Measurements from ENCODE around the gene CYP4F12.

DNA sequence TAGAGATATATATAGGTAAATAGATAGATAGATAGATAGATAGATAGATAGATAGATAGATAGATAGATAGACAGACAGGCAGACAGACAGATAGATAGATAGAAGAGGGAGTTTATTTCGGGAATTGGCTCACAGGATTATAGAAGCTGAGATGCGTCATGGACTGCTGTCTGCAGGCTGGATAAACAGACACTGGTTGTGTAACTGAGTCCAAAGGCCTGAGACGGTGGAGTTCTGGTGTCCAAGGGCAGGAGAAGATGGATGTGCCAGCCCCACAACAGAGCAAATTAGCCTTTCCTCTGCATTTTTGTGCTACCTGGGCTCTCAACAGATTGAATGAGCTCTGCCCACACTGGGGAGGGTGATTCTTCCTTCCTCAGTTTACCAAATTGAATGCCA is 29.5 kb upstream of the CYP4F12 start:
- TF ChIP-seq, protein P1, sequence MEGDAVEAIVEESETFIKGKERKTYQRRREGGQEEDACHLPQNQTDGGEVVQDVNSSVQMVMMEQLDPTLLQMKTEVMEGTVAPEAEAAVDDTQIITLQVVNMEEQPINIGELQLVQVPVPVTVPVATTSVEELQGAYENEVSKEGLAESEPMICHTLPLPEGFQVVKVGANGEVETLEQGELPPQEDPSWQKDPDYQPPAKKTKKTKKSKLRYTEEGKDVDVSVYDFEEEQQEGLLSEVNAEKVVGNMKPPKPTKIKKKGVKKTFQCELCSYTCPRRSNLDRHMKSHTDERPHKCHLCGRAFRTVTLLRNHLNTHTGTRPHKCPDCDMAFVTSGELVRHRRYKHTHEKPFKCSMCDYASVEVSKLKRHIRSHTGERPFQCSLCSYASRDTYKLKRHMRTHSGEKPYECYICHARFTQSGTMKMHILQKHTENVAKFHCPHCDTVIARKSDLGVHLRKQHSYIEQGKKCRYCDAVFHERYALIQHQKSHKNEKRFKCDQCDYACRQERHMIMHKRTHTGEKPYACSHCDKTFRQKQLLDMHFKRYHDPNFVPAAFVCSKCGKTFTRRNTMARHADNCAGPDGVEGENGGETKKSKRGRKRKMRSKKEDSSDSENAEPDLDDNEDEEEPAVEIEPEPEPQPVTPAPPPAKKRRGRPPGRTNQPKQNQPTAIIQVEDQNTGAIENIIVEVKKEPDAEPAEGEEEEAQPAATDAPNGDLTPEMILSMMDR (IDR thresholded peaks at IDR 0.05; ENCODE audit: borderline replicate concordance, extremely low read depth, low read length, poor library complexity, severe bottlenecking): no peak
- no peak for TF ChIP-seq EZH2 (IDR thresholded peaks at IDR 0.05; ENCODE audit: borderline replicate concordance, low read depth, low read length, severe bottlenecking)
